Neuronal stem cell (in vitro differentiated cells): Measurements from ENCODE around the gene SHOX.

Experiments used
- DNase-seq: peaks from one replicate; pipeline ENCODE4 v3.0.0-alpha.2; 2013; ENCODE audit warnings: low spot score
- H2AFZ ChIP-seq: one replicate; pipeline ENCODE4 v1.6.1; 2013; ENCODE audit warnings: mild to moderate bottlenecking, low read length, inconsistent platforms
- H2AK5ac ChIP-seq: 2 replicates; pipeline ENCODE4 v1.6.1; 2013; ENCODE audit warnings: low read depth, mild to moderate bottlenecking, inconsistent platforms, low read length, moderate library complexity, mixed read lengths
- H2BK120ac ChIP-seq: 2 replicates; pipeline ENCODE4 v1.6.1; 2013; ENCODE audit warnings: low read depth, mild to moderate bottlenecking, inconsistent platforms, low read length, moderate library complexity, mixed read lengths
- H2BK12ac ChIP-seq: one replicate; pipeline ENCODE4 v1.6.1; 2013; ENCODE audit warnings: low read length, inconsistent platforms
- H2BK15ac ChIP-seq: 2 replicates; pipeline ENCODE4 v1.6.1; 2013; ENCODE audit warnings: mild to moderate bottlenecking, low read length, inconsistent platforms, mixed read lengths
- H2BK5ac ChIP-seq: one replicate; pipeline ENCODE4 v1.6.1; 2013; ENCODE audit warnings: inconsistent platforms, mild to moderate bottlenecking, low read length, moderate library complexity
- H3K14ac ChIP-seq: one replicate; pipeline ENCODE4 v1.6.1; 2013; ENCODE audit warnings: low read length, inconsistent platforms
- H3K18ac ChIP-seq: 2 replicates; pipeline ENCODE4 v1.6.1; 2013; ENCODE audit warnings: low read length, inconsistent platforms
- H3K23ac ChIP-seq: 2 replicates; pipeline ENCODE4 v1.6.1; 2013; ENCODE audit warnings: low read depth, mild to moderate bottlenecking, mixed read lengths, low read length, inconsistent platforms; ENCODE audit not compliant: poor library complexity
- H3K27ac ChIP-seq: replicated peaks from 3 replicates; pipeline ENCODE4 v1.5.1; 2013; ENCODE audit warnings: low read length, inconsistent platforms
- H3K27me3 ChIP-seq, 3 experiments: 2 replicates each; pipeline ENCODE4 v1.6.1; 2013; ENCODE audit warnings: low read length in 3 of 3, mild to moderate bottlenecking in 2 of 3, inconsistent platforms in 1 of 3, low read depth in 1 of 3, mixed read lengths in 1 of 3, moderate library complexity in 1 of 3; ENCODE audit not compliant: control insufficient read depth in 3 of 3, insufficient read depth in 3 of 3
- H3K36me3 ChIP-seq, 2 donors: replicated peaks in 1 of 2; 2 replicates each; pipeline ENCODE4 v1.6.1; 2013; ENCODE audit warnings: low read length in 2 of 2; ENCODE audit not compliant: control insufficient read depth in 2 of 2, insufficient read depth in 2 of 2
- H3K4ac ChIP-seq: 2 replicates; pipeline ENCODE4 v1.6.1; 2013; ENCODE audit warnings: inconsistent platforms, mild to moderate bottlenecking, low read length, moderate library complexity
- H3K4me1 ChIP-seq, 2 donors: 1 replicate in 1 of 2; 2 replicates in 1 of 2; pipeline ENCODE4 v1.6.1; 2013; ENCODE audit warnings: low read length in 2 of 2, low read depth in 1 of 2; ENCODE audit not compliant: control insufficient read depth in 2 of 2, insufficient read depth in 1 of 2
- H3K4me2 ChIP-seq: one replicate; pipeline ENCODE4 v1.6.1; 2013; ENCODE audit warnings: mild to moderate bottlenecking, low read length, inconsistent platforms; ENCODE audit not compliant: insufficient read depth, poor library complexity, severe bottlenecking
- H3K4me3 ChIP-seq, 2 donors: 2 replicates each; pipeline ENCODE4 v1.5.1; 2013; ENCODE audit warnings: low read length in 2 of 2, mild to moderate bottlenecking in 2 of 2, inconsistent platforms in 1 of 2, moderate library complexity in 1 of 2
- H3K79me1 ChIP-seq: one replicate; pipeline ENCODE4 v1.6.1; 2013; ENCODE audit warnings: low read depth, mild to moderate bottlenecking, inconsistent platforms, low read length, moderate library complexity
- H3K9ac ChIP-seq: one replicate; pipeline ENCODE4 v1.6.1; 2013; ENCODE audit warnings: mild to moderate bottlenecking, low read depth, low read length, inconsistent platforms; ENCODE audit not compliant: poor library complexity
- H3K9me3 ChIP-seq, 2 donors: replicated peaks in 1 of 2; 2 replicates each; pipeline versions ENCODE3 to v1.6.1; 2013; ENCODE audit warnings: low read length in 2 of 2, mild to moderate bottlenecking in 2 of 2, inconsistent platforms in 1 of 2, low read depth in 1 of 2, mixed read lengths in 1 of 2, moderate library complexity in 1 of 2; ENCODE audit not compliant: control insufficient read depth in 2 of 2, insufficient read depth in 1 of 2
- H4K8ac ChIP-seq: one replicate; pipeline ENCODE4 v1.6.1; 2013; ENCODE audit warnings: low read depth, mild to moderate bottlenecking, inconsistent platforms, low read length, moderate library complexity
- H4K91ac ChIP-seq: one replicate; pipeline ENCODE4 v1.6.1; 2013; ENCODE audit warnings: low read length, low read depth, mild to moderate bottlenecking, inconsistent platforms; ENCODE audit not compliant: poor library complexity
- WGBS, 2 donors: extraction: QIAGEN DNeasy Blood & Tissue Kit; methylation state at CpG; one replicate each; pipeline ENCODE4 v1.1.7; 2013; ENCODE audit warnings: missing lambda C conversion rate in 2 of 2, mixed read lengths in 1 of 2; ENCODE audit not compliant: insufficient read length in 2 of 2, insufficient replicate concordance in 1 of 2; ENCODE audit errors: extremely low coverage in 2 of 2; 5-methylcytosine and 5-hydroxymethylcytosine counted together

Gene SHOX

GRCh38 chrX:633043-633984 is 2.7 kb downstream of the SHOX start:
- Histone ChIP-seq H2BK120ac (no peak overlapping the region), H4K8ac (no peak overlapping the region), H3K4ac (no peak overlapping the region), H3K9ac (no peak overlapping the region), H3K36me3 (no peaks in the 10 kb centered on the region), H3K4me3 (no peak overlapping the region), H3K27ac (no peak overlapping the region), H2BK5ac (no peak overlapping the region), H4K91ac (no peak overlapping the region), H2BK15ac (no peak overlapping the region), H3K27me3 (peaks cover 72 to 87% (median 82%) of the 10 kb centered on the region in 3 experiments), H3K4me1 (no peaks in the 10 kb centered on the region), H3K14ac (no peak overlapping the region), H3K23ac (no peak overlapping the region), H3K4me2 (no peak overlapping the region), H3K18ac (no peak overlapping the region), H2AFZ (no peak overlapping the region), H2BK12ac (no peak overlapping the region), H3K79me1 (no peaks in the 10 kb centered on the region), H2AK5ac (no peak overlapping the region), H3K9me3 (no peaks in the 10 kb centered on the region)
- DNase-seq = no peak
- no CpG with 5 or more reads among the region's 25 CpGs for WGBS, 2 donors

- Histone ChIP-seq H2BK12ac (peak overlapping the region; percentile 73), H3K18ac (peak overlapping the region; percentile 79), H3K27ac (no peak overlapping the region), H4K8ac (no peak overlapping the region), H2AFZ (no peak overlapping the region), H2BK5ac (no peak overlapping the region), H4K91ac (no peak overlapping the region), H3K79me1 (no peaks in the 10 kb centered on the region), H2AK5ac (peak overlapping the region; percentile 46), H3K23ac (no peak overlapping the region), H3K4me1 (no peaks in the 10 kb centered on the region), H3K4ac (no peak overlapping the region), H3K4me3 (peak overlapping the region in 1 of 2 donors; percentile 38), H3K9me3 (no peaks in the 10 kb centered on the region), H3K9ac (no peak overlapping the region), H3K27me3 (peaks cover 78 to 92% (median 88%) of the 10 kb centered on the region in 3 experiments), H2BK120ac (no peak overlapping the region), H3K14ac (no peak overlapping the region), H3K4me2 (no peak overlapping the region), H2BK15ac (peak overlapping the region; percentile 75), H3K36me3 (no peaks in the 10 kb centered on the region)
- WGBS, 2 donors = no CpG with 5 or more reads among the region's 84 CpGs
- no peak for DNase-seq
Measured at GRCh38 chrX:633985-634958, 3.7 kb downstream of the SHOX start.

- Histone ChIP-seq H3K4me2 (no peak overlapping the region), H3K9ac (no peak overlapping the region), H3K9me3 (peaks cover 0 to under 1% of the 10 kb centered on the region in 2 donors), H2BK15ac (no peak overlapping the region), H3K14ac (peak overlapping the region; percentile 44), H3K36me3 (no peaks in the 10 kb centered on the region), H3K4me1 (no peaks in the 10 kb centered on the region), H3K27ac (no peak overlapping the region), H2AFZ (no peak overlapping the region), H2BK12ac (no peak overlapping the region), H3K4me3 (no peak overlapping the region), H3K18ac (peak overlapping the region; percentile 22), H3K4ac (no peak overlapping the region), H4K8ac (no peak overlapping the region), H2BK120ac (no peak overlapping the region), H3K79me1 (no peaks in the 10 kb centered on the region), H2AK5ac (peak overlapping the region; percentile 74), H2BK5ac (no peak overlapping the region), H3K23ac (no peak overlapping the region), H4K91ac (no peak overlapping the region), H3K27me3 (peaks cover 75 to 92% (median 88%) of the 10 kb centered on the region in 3 experiments)
- no peak for DNase-seq
- no CpG with 5 or more reads among the region's 29 CpGs for WGBS, 2 donors
Measured at GRCh38 chrX:635428-636090, 5.0 kb downstream of the SHOX start.
